NCI-H2029 (cell line): ENCODE data around the gene SPEM1.

Experiments
- DNase-seq: peaks from one replicate; lab custom pipeline; 2025; lab: John Stamatoyannopoulos, UW

The SPEM1 gene, protein sequence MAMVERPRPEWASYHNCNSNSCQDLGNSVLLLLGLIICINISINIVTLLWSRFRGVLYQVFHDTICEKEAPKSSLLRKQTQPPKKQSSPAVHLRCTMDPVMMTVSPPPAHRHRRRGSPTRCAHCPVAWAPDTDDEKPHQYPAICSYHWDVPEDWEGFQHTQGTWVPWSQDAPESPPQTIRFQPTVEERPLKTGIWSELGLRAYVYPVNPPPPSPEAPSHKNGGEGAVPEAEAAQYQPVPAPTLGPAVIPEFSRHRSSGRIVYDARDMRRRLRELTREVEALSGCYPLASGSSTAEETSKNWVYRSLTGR

DNA sequence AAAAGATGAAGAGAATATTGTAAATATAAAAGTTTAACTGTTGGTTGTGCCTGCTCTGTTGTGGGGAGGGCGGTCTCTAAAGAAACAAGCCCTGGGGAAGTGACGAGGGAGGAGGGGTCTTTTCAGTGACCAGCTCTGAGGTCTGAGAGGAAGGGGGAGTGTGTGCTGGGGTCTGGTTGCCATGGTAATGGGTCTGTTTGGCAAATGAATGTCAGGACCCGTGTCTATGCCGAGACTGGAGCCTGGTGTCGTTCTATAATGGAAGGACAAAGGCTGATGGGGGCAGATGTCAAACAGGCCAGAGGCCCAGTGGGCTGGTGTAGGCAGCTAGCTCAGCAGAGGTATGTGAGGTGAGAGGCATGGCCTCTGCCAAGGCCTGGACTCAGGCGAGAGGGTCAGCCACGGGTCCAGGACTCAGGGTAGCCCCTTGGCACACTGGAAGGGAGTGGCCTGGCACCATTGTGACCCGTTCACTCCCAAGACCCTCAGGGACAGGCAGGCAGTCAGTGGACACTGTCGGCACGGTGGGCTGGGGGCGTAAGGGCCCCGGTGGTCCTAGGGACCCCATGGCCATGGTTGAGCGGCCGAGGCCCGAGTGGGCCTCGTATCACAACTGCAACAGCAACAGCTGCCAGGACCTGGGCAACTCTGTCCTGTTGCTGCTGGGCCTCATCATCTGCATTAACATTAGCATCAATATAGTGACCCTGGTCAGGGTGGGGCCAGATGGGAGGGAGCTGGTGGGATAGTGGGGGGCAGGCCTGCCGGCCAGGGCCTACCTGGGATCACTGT lies at the start of gene SPEM1:
SPEM1 (plus strand) TSS at position 506 of the 792 bp plus-strand sequence; CDS start at position 567, 61 bp downstream.
- no peak for DNase-seq

DNA sequence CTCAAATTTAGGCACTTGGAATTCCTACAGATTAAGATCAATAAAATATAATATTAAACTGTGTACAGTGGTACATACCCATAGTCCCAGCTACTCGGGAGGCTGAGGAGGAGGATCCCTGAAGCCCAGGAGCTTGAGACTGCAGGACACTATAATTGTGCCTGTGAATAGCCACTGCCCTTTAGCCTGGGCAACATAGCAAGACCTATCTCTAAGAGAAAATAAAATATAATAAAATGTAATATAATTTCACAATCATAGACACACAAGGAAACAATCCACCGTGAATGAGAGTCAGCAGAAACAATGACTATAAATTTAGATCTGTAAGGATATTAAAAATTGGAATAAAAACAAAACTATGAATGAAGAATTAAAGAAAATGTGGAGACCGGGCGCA lies 49.3 kb upstream of the SPEM1 start:
- DNase-seq = no peak

DNA sequence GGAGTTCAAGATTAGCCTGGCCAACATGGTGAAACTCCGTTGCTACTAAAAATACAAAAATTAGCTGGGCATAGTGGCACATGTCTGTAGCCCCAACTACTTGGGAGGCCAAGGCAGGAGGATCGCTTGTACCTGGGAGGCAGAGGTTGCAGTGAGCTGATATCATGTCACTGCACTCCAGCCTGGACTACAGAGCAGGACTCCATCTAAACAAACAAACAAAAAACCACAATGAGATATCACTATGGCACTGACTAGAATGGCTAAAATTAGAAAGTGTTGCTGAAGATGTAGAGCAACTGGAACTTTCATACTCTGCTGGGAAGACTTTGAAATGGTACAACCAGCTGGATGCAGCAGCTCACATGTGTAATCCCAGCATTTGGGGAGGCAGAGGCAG lies 45.8 kb upstream of the SPEM1 start:
- DNase-seq = no peak

DNA sequence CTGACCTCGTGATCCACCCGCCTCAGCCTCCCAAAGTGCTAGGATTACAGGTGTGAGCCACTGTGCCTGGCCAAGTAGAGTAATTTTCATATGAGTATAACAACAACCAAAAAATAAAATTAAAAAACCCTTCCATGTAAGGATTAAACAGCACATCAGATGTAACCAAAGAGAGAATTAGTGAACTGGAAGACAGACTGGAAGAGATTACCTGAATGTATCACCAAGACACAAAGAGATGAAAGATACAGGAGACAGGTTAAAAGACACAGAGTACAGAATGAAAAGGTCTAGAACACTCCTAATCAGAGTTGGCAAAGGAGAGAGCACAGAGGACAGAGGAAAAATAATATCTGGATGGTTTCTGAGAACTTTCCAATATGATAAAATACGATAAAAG lies 41.0 kb upstream of the SPEM1 start:
- no peak for DNase-seq

DNA sequence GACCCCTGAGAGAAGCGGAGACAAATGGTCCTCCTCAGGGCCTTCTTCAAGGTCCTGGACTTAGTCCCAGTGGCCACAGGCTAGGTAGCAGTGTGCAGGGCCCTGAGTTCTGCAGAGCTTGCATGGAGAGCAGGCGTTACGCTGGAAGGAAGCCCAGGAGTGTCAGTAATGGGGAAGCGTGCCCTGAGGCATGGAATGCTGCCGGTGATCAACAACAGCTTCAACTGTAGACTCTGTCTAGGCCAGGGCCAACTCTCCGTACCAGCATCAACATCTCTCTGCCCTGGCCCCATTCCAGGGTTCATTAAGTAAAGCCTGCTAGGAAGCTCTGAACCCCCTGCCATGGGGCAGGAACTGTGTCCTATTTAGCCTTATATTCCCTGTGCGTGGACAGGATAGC lies 39.8 kb upstream of the SPEM1 start:
- DNase-seq = no peak

DNA sequence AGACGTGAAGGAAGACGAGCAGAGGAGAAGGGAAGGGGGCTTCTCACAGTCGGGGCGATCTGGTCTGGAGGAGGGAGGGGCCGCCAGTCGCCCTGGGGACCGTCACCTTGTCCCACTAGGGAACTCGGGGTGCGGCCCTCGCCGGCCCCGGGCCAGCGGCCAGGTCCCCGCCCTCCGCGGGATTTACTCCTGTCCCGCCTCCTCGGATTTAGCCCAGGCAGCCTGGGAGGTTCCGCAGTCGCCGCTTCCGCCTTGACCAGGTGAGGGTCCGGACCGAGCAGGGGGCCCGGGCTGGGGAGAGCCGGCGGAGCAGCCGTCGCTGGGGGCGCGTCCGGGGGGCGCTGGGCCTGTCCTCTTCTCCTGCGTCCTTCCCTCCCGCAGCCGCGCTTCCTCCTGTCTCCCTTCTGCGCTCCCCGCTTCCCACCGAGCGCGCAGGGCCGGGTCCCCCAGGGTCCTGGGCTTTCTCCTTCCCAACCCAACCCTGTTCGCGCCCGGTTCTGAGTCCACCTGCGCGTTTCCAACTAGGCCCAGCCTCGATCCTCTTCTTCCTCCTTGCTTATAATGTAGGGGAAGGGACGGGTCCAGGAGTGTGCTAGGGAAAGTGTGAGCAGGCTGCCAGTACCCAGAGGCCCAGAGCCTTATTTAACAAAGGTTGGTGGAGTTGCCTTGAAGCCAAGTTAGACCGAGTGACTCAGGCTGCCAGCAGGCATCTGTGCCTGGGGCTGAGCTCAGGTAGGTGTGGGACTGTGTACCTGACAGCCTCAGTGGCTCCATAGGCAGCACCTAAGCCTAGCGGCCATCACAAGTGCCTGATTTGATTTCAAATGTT lies 39.1 kb upstream of the SPEM1 start, which contains the start of gene TNK1:
TNK1 (plus strand) TSS at position 235 of the 829 bp plus-strand sequence. CDS start 1,838 bp downstream, outside the sequence.
- DNase-seq = no peak

DNA sequence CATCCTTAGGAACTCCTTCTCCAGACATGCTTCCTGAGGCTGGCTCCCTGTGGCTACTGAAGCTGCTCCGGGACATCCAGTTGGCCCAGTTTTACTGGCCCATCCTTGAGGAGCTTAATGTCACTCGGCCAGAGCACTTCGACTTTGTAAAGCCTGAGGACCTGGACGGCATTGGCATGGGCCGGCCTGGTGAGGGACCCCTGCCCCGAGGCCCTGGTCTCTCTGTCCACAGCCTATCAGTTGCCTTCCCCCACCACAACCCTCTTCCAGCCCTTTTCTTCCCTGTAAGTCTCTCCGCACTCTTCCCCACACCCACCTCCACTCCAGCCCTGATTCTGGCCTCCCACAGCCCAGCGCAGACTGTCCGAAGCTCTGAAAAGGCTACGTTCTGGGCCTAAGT lies 37.2 kb upstream of the SPEM1 start:
- DNase-seq = no peak

DNA sequence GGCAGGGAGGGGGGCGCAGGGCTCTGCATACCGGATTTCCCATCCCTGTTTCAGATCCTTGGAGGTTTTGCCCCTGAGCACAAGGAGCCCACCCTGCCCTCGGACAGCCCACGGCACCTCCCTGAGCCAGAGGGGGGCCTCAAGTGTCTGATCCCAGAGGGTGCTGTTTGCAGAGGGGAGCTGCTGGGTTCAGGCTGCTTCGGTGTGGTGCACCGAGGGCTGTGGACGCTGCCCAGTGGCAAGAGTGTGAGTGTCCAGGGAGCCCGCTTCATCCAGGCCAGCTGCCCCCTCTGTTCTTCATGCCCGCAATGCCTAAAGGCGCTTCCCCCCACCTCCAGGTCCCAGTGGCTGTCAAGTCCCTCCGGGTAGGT lies 36.8 kb upstream of the SPEM1 start:
- DNase-seq = no peak

DNA sequence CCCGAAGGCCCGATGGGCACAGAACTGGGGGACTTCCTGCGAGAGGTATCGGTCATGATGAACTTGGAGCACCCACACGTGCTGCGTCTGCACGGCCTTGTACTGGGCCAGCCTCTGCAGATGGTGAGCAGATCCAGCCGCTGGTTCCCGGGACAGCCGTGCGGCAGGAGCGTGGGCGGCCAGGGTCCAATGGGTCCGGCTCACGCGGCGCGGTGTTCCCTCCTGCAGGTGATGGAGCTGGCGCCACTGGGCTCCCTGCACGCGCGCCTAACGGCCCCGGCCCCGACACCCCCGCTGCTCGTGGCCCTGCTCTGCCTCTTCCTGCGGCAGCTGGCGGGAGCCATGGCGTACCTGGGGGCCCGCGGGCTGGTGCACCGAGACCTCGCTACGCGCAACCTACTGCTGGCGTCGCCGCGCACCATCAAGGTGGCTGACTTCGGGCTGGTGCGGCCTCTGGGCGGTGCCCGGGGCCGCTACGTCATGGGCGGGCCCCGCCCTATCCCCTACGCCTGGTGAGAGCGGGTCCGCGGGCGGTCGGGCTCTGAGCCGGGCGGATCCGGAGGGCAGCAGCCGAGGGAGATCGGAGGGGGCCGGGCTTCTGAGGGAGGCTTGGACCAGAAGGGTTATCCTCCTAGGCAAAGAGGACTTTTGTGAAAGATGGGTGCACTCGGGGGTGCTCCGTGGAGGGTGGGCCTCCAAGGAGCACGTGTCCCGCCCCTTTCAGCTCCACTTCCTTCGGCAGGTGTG lies 36.2 kb upstream of the SPEM1 start:
- no peak for DNase-seq

DNA sequence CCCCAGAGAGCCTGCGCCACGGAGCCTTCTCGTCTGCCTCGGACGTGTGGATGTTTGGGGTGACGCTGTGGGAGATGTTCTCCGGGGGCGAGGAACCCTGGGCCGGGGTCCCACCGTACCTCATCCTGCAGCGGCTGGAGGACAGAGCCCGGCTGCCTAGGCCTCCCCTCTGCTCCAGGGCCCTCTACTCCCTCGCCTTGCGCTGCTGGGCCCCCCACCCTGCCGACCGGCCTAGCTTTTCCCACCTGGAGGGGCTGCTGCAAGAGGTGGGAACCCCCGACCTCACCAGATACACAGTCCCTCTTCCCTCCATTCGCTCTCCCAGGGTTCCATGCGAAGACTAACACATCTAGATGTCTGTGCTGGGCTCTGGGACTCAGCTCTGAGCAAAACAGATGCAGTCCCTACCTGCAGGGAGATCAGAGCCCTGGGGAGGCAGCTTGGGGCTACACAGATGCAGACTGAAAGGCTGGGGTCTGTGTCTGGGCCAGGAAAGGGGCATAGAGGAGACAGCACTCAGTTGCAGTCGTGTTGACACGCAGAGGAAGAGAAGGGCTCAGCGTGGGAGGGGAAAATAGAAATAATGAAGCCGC lies 35.5 kb upstream of the SPEM1 start:
- DNase-seq = no peak

DNA sequence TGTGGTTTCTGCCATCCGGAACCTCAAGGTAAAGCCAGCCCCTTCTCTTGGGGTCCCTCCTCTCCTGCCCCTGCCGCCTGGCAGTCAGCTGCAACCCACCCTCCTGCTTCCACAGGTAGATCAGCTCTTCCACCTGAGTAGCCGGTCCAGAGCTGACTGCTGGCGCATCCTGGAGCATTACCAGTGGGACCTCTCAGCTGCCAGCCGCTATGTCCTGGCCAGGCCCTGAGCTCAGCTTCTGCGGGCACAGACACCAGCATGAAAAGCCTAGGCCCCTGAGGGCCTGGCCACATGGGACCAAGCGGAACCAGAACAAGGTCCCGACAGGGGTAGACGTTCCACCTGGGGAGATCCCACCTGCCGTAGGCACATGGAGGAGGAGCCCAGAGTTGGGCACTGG lies 31.3 kb upstream of the SPEM1 start:
- DNase-seq = no peak

DNA sequence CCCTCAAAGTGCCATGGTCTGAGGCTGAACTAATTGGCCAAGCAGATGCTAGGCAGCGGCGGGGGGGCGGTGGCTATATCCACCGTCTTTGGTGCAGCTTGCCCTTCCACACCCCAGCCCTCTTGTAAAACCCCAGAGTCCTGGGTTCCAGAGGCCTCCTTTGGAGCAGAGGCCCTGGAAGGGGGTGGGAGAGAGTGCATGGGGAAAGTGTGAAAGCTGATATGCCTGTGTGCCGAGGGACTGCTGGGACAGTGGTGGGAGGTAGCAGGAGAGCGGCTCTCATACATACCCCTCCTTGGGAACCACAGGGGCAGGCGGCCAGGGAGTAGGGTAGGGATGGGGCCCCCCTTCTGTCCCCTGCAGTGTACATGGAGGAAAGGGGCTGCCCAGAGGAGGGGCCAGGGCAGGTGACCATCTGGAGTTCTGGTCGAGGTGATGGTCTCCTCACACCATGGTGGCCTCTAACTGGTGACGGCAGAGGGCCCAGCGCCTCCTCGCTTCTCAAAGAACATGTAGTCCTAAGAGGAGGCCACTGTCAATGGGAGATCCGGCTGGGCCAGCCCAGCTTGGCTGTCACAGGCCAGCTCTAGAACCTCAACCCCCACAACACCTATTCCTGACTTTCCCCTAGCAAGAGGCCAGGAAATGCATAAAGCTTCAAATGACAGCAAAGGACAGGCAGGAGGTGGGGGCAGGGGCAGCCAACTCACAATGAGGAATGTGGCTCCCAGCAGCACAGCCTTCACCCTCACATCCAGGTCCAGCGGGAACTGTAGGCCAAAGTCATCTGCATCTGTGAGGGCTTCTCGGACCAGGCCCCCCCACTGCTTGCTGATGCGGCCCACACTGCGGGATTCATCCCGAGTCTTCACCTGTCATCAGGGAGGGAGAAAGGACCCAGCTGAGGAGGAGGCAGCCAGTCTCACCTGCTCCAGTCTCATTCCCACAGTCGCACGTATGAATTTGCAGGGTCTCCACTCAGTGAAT lies 29.9 kb upstream of the SPEM1 start:
- DNase-seq = no peak

DNA sequence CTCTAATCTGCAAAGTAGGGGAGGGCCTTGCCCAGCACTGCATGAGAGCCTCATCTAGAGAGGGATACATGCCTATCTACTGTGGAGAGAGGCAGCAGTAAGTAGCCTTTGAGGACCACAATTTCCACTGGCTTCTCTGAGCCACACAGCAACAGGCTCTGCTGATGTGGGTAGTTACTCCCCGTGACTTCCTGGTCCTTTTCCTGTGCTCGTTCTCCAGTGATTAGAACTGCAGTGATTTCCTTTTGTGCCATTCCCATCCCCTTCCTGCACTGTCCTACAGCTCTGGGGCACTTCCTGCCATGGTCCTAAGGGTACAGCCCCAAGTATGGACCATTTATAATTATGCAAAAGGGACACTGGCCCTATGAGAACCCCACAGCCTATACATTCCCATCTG lies 28.8 kb upstream of the SPEM1 start:
- DNase-seq = no peak

DNA sequence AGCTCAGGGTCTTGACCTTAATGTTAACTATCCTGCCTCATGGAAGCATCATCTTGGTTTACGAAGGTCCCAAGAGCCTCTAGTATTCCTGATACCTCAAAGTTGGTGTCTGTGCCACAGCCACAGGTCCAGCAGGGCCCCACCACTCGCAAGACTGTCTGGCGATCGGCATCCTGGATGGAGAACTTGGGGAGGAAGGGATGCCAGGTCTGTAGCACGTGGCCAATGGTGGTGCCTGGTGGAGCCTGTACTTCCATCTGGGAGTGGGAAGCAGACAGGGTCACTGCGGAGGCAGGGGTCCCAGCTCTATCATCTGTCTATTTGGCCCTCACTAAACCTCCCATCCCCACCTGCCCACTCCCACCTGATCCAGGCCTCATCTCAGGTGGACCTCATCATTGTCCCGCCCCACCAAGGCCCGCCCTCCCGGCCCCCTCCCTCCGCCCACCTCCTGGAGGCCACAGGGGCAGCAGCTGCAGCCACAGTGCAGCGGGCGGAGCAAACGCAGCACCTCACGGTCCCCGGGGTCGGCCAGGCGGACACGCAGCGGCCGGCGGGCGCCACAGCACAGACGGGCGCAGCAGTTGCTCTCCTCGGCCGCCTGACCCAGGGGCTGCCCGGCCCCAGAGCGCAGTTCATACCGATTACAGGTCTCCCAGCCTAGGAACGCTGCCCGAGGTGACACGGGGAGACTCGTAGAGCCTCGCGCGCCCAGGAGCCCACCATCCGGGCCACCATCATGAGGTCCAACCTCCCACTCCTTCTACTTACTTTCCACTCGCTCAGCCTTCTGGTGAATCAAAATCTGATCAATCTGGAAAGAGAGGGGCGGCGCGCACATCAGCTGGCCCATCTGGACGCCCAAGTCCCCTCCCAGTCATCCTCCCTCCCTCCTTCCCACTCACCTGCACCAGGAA lies 27.2 kb upstream of the SPEM1 start:
- DNase-seq = no peak

DNA sequence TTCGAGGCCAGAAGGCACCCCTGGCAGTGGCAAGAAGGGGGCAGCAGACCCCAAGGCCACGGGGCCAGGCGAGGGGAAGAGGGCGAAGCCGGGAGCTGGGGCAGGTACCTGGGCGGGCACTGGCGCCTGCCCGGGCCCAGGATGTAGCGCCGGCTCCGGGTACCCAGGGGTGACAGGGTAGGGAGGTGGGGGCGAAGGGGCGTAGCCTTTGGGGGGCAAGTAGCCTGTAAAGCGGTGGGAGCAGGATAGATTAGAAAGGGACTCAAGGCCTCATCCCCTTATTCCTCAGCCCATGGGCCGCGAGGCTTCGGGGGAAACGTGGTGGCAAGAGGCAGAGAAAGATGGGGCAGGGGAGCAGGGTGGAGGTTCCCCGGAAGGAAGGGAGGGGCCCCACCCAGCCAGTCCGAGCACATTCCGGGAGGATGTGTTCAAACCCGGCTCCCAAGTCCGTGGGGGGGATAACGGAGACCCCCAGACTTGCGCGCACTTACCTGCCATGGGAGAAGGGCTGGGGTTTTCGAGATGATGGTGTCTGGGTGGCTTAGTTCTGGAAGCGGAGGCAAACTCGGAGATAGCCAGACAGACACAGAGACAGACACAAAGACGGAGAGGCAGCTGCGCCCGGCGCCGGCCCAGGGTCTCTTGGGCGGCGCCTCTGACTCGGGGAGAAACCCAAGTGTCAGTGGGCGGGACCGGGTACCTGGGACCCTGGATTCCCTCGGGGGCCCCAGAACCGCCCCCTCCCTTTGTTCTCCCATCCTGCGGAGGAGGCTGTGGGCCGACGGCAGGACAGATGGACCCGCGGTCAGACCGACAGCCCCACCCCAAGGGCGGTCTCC lies 26.3 kb upstream of the SPEM1 start:
- DNase-seq = no peak

DNA sequence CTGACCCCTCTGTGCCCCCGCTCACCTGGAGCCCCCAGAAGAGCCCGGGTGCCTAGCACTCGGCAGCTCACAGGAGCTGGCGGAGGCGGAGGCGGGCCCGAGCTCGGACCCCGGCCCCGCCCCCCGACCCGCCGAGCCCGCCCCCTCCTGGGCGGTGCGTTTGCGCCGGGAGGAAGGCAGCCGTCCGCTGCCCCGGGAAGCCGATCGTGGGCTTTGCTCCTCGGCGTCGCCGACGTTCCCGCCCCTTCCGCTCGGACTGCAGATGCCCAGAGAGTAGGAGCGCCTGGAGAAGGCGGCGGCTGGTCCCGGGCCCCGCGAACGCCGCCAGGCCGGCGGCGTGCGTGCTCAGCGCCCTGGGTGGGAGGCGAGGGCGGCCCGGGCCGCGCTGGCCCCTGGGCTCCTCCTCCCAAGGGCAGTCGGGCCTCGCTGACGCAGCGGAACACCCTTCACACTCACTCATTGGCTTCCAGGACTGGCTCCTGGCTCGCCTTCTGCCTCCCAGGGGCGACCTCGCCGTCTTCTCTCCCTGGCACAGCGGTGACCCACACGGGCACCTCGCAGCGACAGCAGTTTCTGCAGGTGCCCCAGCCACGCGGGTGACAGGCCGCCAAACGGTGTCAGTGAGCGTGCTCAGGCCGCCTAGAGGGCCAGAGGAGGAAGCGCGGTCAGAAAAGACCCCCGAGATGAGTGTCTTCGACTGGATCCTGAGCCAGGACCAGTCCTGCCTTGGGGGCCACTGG lies 25.5 kb upstream of the SPEM1 start, which contains the start of gene PLSCR3:
PLSCR3 (minus strand) TSS at position 74 of the 740 bp plus-strand sequence. CDS start 415 bp downstream, outside the sequence.
- DNase-seq = peak; percentile 29

DNA sequence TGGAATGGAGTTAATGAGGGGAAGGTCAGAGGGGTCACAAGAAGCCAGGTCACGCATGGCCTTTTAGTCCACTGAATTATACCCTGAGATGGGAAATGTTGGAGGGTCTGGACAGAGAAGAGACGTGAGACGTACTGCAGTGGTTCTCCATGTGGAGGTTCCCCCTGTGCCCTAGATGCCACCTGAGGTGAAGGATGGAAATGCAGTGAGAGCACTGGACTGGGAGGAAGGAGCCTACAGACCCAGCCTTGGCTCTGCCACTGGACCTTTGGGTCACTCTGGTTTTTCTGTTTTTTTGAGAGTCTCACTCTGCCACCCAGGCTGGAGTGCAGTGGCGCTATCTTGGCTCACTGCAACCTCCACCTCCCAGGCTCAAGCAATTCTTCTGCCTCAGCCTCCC lies 24.0 kb upstream of the SPEM1 start:
- DNase-seq = no peak
